ENCODE results near the gene NRXN3. TPM values are rescaled to one million over a fixed set of nuclear protein-coding genes. Genes with fewer than 3 reads are reported as not detected.

NRXN3 gene
- total RNA-seq, 1 experiment from 2014 or later = not detected

DNA sequence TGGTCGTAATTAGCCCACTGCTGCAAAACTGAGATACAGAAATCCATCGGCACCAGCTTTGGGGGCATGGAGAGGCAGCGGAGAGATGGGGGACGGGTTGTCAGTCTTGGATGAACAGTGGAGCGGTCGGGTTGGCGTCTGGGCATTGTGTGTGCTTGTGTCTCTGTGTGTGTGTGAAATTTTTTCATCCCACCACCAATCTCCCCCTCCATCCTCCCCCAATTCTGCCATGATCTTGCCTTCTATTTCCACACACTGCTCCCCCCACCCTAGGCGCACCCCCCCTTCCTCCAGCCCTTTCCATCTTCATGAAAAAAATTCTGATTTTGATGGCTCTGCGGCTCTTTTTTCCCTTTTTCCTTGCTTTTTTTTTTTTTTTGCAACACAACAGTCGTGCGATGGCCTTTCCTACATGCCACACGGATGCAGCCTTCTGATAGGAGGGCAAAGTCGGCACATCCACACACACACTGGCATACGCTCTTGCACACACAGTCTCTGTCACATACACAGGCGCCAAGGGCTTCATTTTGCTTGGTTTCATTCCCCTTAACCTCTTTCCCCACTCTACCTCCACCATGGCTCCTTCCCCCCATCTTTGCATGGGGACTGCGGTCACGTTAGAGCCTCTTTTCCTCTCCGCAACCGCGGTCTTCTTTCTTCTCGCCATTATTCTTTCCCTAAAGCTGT, 3.3 kb downstream of the NRXN3 start:
- ATAC-seq = no peak
- no peak for DNase-seq (ENCODE audit: low read depth, low spot score)
- ChIA-PET RAD21 (ENCODE audit: low non-redundant PET in 1 of 2, low total read pairs in 2 of 2, uncharacterized antibody in 2 of 2, unreplicated experiment in 2 of 2) (no interaction called here), POLR2A (no interaction called here), CTCF (no interaction called here)
- TF ChIP-seq CEBPB (IDR thresholded peaks at IDR 0.05; ENCODE audit: low read depth) = no peak
- TF ChIP-seq RAD21 (IDR thresholded peaks at IDR 0.05; ENCODE audit: low read depth) = no peak
- TF ChIP-seq EGR1 (IDR thresholded peaks at IDR 0.05; ENCODE audit: low read depth) = no peak
- no peak for TF ChIP-seq FOSL1 (IDR thresholded peaks at IDR 0.05; ENCODE audit: low read depth)
- TF ChIP-seq CBX3 (IDR thresholded peaks at IDR 0.05; ENCODE audit: low read depth) = no peak
- TF ChIP-seq, protein P1, sequence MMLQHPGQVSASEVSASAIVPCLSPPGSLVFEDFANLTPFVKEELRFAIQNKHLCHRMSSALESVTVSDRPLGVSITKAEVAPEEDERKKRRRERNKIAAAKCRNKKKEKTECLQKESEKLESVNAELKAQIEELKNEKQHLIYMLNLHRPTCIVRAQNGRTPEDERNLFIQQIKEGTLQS (IDR thresholded peaks at IDR 0.05) = no peak
- TF ChIP-seq TCF7L2 (IDR thresholded peaks at IDR 0.05; ENCODE audit: borderline replicate concordance, extremely low read depth, insufficient read depth, insufficient read length) = no peak
- TF ChIP-seq, protein P2, sequence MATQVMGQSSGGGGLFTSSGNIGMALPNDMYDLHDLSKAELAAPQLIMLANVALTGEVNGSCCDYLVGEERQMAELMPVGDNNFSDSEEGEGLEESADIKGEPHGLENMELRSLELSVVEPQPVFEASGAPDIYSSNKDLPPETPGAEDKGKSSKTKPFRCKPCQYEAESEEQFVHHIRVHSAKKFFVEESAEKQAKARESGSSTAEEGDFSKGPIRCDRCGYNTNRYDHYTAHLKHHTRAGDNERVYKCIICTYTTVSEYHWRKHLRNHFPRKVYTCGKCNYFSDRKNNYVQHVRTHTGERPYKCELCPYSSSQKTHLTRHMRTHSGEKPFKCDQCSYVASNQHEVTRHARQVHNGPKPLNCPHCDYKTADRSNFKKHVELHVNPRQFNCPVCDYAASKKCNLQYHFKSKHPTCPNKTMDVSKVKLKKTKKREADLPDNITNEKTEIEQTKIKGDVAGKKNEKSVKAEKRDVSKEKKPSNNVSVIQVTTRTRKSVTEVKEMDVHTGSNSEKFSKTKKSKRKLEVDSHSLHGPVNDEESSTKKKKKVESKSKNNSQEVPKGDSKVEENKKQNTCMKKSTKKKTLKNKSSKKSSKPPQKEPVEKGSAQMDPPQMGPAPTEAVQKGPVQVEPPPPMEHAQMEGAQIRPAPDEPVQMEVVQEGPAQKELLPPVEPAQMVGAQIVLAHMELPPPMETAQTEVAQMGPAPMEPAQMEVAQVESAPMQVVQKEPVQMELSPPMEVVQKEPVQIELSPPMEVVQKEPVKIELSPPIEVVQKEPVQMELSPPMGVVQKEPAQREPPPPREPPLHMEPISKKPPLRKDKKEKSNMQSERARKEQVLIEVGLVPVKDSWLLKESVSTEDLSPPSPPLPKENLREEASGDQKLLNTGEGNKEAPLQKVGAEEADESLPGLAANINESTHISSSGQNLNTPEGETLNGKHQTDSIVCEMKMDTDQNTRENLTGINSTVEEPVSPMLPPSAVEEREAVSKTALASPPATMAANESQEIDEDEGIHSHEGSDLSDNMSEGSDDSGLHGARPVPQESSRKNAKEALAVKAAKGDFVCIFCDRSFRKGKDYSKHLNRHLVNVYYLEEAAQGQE (IDR thresholded peaks at IDR 0.05; ENCODE audit: low read depth) = no peak
- TF ChIP-seq, protein P3, sequence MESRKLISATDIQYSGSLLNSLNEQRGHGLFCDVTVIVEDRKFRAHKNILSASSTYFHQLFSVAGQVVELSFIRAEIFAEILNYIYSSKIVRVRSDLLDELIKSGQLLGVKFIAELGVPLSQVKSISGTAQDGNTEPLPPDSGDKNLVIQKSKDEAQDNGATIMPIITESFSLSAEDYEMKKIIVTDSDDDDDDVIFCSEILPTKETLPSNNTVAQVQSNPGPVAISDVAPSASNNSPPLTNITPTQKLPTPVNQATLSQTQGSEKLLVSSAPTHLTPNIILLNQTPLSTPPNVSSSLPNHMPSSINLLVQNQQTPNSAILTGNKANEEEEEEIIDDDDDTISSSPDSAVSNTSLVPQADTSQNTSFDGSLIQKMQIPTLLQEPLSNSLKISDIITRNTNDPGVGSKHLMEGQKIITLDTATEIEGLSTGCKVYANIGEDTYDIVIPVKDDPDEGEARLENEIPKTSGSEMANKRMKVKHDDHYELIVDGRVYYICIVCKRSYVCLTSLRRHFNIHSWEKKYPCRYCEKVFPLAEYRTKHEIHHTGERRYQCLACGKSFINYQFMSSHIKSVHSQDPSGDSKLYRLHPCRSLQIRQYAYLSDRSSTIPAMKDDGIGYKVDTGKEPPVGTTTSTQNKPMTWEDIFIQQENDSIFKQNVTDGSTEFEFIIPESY (IDR thresholded peaks at IDR 0.05; ENCODE audit: extremely low read depth, insufficient replicate concordance, low read length) = no peak
- no peak for TF ChIP-seq EZH2phosphoT487 (IDR thresholded peaks at IDR 0.05; ENCODE audit: borderline replicate concordance)
- TF ChIP-seq, protein P4, sequence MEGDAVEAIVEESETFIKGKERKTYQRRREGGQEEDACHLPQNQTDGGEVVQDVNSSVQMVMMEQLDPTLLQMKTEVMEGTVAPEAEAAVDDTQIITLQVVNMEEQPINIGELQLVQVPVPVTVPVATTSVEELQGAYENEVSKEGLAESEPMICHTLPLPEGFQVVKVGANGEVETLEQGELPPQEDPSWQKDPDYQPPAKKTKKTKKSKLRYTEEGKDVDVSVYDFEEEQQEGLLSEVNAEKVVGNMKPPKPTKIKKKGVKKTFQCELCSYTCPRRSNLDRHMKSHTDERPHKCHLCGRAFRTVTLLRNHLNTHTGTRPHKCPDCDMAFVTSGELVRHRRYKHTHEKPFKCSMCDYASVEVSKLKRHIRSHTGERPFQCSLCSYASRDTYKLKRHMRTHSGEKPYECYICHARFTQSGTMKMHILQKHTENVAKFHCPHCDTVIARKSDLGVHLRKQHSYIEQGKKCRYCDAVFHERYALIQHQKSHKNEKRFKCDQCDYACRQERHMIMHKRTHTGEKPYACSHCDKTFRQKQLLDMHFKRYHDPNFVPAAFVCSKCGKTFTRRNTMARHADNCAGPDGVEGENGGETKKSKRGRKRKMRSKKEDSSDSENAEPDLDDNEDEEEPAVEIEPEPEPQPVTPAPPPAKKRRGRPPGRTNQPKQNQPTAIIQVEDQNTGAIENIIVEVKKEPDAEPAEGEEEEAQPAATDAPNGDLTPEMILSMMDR (IDR thresholded peaks at IDR 0.05 in 2 of 3, conservative IDR thresholded peaks at IDR 0.05 in 1 of 3; ENCODE audit: borderline replicate concordance in 1 of 3, insufficient read depth in 1 of 3, low read depth in 2 of 3, low read length in 2 of 3) = no peak
- no peak for TF ChIP-seq ZFX (IDR thresholded peaks at IDR 0.05)
- intact Hi-C loops (cut with micrococcal nuclease) = no loop called here
- no peaks in the 10 kb centered on the region for H4K20me1 ChIP-seq (ENCODE audit: insufficient read depth)
- no peak overlapping the region for H3K4me3 ChIP-seq (replicated peaks in 1 of 2; ENCODE audit: low read depth in 1 of 2, low read length in 2 of 2)
- no peak overlapping the region for H3K4me2 ChIP-seq (ENCODE audit: low read length)
- no peaks in the 10 kb centered on the region for H3K4me1 ChIP-seq (ENCODE audit: control insufficient read depth in 1 of 2, insufficient read depth in 2 of 2, low read length in 2 of 2)
- H3K9ac ChIP-seq (ENCODE audit: low read length) = no peak overlapping the region
- BruUV-seq (replicated peaks) = no TSS peak
- H3K36me3 ChIP-seq (ENCODE audit: control insufficient read depth in 1 of 2, insufficient read depth in 2 of 2, low read length in 2 of 2) = no peaks in the 10 kb centered on the region
- no peaks in the 10 kb centered on the region for H3K79me2 ChIP-seq (ENCODE audit: insufficient read depth, low read length)
- no peak overlapping the region for H2AFZ ChIP-seq (ENCODE audit: low read depth, low read length, poor library complexity, severe bottlenecking)
- no peaks in the 10 kb centered on the region for H3K9me3 ChIP-seq (ENCODE audit: control insufficient read depth in 1 of 2, insufficient read depth in 1 of 2, low read depth in 1 of 2, low read length in 2 of 2)
- peaks cover 36% of the 10 kb centered on the region for H3K27me3 ChIP-seq (ENCODE audit: insufficient read depth, low read length)
- no peaks in the 10 kb centered on the region for H3K9me2 ChIP-seq (ENCODE audit: insufficient read depth)
- no peak overlapping the region for H3K27ac ChIP-seq (ENCODE audit: low read depth, low read length)

All from HCT116 (cell line).